Measurements from ENCODE around the gene EPHA1. TPM values are rescaled to one million over a fixed set of nuclear protein-coding genes. Genes with fewer than 3 reads are reported as not detected.

EPHA1 gene
- total RNA-seq, result not detected in 2 replicates

DNA sequence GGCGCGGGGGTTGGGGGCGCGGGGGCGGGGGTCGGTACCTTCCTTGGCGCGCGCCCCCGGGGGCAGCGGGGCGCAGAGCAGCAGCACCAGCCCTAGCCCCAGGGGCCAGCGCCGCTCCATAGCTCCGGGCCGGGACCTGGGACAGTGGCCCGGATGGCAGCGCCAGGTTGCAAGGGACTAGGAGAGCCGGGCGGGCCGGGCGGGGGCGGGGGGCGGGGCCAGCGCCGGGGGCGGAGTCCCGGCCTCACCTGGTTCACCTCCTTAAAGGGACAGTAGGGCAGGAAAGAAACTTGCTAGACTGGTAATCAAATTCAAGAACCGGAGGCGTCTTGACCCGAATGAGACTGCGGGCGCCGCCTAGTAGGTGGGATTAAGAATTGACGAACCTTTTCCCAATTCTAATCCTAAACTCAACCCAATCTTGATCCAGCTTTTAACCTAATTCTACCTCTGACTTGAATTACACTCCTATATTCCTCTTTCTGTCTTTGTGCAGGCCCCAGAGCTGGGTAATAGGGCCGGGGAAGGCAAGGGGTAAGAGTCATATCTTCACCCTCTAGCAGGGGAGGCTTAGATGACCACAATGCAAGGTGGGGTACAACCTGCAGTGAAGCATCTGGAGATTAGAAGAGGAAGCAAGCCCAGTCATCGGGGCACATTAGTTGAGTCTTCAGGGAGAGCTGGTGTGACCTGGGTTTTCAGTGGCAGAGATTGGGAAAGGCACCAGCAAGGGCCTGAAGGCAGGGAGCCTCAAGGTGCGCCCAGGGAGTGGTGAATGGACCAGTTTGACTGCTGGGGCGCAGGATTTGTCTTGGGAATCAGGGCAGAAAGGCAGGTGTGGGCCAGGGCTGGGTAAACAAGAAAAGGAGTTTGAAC is at the start of gene EPHA1:
TSS of gene EPHA1 (minus strand) at position 171 of the 876 bp plus-strand sequence. CDS start at position 120, 51 bp downstream.
- no peak for DNase-seq (ENCODE audit: extremely low read depth, low read depth, low spot score)

DNA sequence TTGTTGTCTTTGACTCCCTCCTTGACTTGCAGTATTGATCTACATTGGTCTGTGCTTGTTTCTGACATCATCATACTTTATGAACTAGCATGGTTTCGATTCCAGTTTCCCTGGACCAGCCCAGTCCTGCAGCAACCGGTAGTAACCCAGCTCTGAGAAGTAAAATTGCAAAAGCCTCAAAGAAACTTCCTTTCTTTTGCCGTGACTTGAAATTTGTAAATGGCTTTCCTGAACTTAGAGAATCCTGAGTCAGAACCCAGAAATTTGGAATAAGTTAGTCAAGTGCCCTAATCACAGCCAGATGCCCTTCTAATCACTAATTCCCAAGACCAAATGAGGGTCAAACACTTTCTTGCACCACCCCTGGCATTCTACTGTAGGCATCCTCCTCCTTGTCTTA is 49.6 kb upstream of the EPHA1 start:
- DNase-seq (ENCODE audit: extremely low read depth, low read depth, low spot score), result no peak

DNA sequence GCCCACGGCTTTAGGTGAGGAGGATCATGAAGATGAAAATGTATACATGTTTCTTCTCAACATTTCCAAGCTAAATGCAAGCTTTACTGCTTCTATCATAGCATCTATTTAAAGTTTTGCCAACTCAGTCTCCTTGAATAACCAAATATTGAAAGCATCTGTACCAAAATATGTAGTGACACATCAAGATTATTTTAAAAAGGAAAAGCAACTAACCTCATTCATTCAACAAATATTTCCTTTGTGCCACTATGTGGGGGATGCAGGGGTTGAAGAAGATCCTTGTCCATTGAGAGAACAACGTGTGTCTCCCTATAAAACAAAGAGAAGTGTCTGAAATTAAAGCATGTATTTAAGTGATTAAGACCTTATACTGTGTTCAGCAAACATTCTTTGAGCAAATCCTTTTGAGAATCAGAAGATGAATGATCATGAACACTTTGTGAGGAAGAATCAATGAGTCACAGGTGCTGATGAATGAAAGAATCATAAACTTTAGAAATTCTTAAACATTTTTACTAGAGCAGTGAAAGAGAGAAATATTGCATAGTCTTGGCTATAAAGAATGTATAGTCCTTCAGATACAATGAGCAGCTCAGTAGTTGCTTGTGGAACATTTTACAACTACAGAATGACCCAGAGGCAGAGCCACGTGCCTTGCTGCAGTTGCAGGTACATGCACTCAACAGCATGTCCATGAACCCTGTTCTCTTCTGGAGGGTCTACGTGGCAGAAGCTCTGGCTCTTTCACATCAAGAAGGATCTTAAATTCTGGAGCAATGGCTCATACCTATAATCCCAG is 48.5 kb upstream of the EPHA1 start:
- no peak for DNase-seq (ENCODE audit: extremely low read depth, low read depth, low spot score)

DNA sequence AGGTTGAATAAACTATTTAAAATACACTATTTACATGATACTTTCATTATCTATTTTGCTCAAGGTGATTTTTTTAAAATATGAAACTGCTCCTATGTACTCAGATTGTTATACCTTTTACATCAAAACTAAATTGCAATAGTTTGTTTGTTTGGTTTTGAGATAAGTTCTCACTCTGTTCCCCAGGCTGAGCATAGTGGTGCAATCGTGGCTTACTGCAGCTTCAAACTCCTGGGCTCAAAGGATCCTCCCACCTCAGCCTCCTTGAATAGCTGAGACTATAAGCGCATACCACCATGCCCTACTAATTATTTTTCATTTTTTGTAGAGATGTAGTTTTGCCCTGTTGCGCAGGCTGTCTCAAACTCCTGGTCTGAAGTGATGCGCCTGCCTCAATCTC is 47.3 kb upstream of the EPHA1 start:
- no peak for DNase-seq (ENCODE audit: extremely low read depth, low read depth, low spot score)

DNA sequence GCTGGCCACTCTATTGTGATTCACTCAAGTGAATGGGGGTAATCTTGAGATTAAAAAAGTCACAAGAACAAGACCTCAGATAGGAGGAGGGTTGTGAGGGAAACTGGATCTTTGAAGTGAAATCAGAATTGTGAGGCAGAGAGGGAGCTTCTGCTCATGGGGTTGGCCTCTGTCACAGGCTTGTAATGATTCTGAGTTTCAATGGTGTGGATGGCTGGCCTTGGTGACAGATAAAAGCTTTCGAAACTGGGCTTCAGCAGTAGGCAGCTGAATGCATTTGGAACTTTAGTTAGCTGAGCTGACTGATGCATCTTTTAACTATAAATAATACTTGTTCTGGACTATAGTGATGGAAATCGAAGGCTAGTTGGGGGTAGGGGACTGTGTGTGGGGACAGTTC is 46.8 kb upstream of the EPHA1 start:
- no peak for DNase-seq (ENCODE audit: extremely low read depth, low read depth, low spot score)

DNA sequence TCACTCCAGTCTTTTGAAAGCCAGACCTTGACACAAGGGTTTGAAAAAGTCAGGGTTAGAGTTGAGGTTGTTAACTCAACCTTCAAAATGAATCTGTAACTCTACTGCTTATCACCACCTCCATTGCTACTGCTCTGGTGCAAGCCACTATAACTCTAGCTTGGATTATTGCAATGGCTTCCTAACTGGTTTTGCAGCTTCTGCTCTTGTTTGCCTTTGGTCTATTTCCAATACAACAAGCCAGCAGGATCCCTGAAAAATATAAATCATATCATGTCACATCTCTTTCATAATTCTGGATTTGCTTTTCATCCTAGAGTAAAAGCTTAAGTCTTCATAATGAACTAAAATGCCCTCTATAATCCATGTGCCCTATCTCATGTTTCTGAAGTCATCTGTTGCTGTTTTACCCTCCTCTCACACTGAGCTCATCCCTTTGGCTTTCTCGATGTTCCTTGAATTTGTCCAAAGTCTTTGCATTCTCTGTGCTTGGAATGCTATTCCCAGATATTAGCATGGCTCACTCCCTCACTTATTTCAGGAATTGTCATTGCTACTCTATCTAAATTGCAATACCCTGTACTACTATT is 45.5 kb upstream of the EPHA1 start:
- DNase-seq (ENCODE audit: extremely low read depth, low read depth, low spot score), result no peak

DNA sequence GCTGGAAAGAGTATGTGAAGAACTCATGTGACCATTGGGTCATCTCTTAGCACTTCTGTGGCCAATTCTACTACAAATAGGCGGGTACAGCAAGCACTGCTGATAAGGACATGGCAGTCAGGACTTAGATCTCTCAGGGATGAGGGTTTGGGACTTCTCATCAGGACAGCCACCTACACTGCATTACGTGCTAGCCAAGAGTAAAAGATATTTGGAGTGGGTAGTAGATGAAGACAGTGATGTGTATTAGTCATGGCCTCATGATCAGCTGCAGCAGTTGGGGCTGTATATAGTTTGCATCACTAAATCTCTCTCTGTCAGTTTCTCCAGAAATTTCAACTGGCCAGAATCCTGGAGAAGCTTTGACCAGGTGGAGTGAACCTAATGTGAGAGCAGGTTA is 43.8 kb upstream of the EPHA1 start:
- DNase-seq (ENCODE audit: extremely low read depth, low read depth, low spot score), result no peak

DNA sequence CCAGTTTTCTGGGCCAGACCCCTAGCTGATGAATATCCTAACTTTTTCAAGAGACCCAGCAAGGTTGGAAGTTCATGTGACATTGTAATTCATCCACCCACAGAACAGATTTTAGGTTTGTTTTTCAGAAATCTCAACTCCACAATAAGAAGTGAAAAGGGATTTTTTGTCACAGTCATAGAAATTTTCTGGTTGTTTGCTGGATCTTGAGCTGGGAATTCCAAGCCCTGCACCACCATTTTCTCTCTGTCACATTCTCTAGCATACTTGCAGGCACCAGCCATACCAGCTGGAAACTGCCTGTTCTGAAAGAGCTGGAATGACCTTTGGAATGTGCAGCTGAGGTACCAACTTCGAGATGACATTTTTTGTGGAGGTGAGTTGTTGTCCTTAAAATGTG is 43.1 kb upstream of the EPHA1 start:
- DNase-seq (ENCODE audit: extremely low read depth, low read depth, low spot score), result no peak

DNA sequence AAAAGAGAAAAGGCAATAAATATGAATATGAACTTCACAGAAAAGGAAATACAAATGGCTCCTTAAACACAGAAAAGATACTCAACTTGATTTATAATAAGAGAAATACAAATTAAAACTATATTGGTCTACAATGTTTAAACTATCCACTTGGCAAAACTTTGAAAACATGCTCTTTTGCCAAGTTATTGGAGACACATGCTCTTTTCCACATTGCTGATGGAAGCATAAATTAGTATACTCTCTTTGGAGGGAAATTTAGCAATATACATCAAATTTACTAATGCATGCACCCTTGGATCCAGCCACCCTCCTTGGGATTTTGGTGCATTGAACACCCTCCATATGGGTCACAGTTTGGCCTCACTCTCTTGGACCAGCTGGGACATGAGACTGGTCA is 42.5 kb upstream of the EPHA1 start:
- no peak for DNase-seq (ENCODE audit: extremely low read depth, low read depth, low spot score)

DNA sequence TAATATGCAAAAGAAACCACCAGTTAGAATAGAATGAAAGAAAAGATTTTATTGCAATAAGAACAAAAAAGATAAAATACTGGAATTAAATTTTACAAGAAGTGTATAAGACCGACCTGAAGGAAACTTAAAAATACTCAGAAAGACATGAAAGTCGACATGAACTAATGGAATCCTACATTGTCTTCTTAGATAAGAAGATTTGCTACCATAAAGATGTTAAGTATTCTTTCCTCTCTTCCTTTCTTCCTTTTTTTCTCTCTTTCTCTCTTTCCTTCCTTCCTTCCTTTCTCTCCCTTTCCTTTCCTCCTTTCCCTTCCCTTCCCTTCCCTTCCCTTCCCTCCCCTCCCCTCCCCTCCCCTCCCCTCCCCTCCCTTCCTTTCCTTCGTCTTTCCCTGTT is 41.1 kb upstream of the EPHA1 start:
- DNase-seq (ENCODE audit: extremely low read depth, low read depth, low spot score), result no peak

DNA sequence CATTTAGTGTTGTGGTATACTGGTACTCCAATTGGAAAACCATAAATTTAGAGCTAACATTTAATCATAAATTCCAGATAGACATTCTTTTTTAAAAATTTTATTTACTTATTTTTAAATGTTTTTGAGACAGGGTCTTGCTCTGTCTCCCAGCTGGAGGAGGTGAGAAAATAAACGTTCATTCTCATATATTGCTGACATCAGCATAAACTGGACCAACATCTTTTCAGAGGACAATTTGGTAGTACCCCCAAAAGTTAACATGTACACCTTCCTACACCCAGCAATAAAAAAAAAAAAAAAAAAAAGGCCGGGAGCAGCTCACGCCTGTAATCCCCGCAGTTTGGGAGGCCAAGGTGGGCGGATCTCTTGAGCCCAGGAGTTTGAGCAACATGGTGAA is 39.8 kb upstream of the EPHA1 start:
- no peak for DNase-seq (ENCODE audit: extremely low read depth, low read depth, low spot score)

DNA sequence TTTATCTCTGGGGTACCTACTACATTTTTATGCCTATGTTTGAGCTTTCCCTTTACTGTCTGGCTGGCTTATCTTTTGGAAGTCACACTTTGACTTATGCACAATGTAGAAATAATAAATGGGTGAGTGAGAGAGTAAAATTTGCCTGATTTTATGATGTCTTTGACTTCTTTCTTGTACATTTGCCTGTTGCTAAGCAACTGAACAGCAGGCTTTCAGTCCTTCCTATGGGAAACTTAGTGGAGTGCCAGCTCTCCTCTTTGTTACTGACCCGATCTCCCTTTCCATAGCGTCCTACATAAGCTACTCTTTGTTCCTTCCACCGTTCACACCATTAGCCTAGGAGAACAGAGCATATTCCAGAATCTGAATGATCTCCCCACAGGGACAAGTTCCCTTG is 38.8 kb upstream of the EPHA1 start:
- DNase-seq (ENCODE audit: extremely low read depth, low read depth, low spot score), result no peak

DNA sequence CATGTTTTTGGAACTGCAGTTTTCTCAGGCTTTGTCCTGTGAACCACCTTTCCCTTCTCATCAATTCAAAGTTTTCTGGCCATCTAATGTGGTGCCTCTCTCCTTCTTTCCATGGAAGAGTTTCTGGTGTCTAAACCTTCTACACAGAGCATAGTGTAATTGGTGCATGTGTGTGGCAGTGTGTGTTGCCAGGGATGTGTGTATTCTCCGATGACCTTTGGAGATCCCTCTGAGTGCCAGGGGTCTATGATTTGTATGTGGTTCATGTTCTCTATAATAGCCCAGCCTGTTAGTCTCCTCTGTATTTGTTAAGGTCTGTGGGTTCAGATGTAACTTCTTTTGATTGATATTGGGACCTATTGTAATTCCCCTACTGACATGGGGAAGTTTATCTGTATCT is 36.1 kb upstream of the EPHA1 start:
- no peak for DNase-seq (ENCODE audit: extremely low read depth, low read depth, low spot score)

DNA sequence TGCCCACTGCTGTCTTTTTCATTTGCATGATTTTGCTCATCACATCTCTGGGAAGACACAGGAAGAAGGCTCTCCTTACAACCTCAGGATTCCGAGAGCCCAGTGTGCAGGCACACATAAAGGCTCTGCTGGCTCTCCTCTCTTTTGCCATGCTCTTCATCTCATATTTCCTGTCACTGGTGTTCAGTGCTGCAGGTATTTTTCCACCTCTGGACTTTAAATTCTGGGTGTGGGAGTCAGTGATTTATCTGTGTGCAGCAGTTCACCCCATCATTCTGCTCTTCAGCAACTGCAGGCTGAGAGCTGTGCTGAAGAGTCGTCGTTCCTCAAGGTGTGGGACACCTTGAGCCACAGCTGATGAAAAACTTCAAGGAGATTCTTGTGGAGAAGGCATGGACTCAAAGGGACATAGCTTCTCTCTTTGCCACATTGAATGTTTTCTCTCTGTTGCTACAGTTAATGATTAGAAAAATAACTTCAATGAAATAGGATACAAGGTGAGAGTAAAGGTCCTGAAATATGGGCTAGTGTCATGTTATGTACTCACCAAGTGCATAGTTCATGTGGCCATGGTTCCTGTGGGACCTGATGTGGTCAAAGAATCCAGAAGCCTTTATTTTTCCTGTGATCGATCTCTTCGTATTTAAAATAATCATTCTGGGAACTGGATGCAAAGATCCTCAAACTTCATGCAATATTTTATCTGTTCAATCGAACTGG is 35.6 kb upstream of the EPHA1 start:
- no peak for DNase-seq (ENCODE audit: extremely low read depth, low read depth, low spot score)

DNA sequence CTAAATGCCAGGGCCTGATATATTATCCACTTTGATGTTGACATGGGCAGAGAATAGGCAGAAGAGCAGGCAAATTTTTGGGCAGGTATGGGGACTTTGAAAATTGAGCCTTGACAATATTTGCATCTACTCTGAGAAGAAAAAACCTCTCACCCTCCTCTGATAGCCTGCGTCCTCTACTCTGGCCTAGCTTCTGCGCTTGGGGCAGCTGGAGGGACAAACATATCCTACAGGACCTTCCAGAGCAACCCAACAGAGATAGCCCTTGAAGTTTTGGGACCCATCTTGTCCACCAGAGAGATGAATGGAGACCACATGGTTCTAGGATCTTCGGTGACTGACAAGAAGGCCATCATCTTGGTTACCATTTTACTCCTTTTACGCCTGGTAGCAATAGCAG is 34.5 kb upstream of the EPHA1 start, which contains the start of gene TAS2R60:
TSS of gene TAS2R60 (plus strand) at position 301 of the 400 bp plus-strand sequence. CDS start at position 301, 0 bp downstream.
- DNase-seq (ENCODE audit: extremely low read depth, low read depth, low spot score), result no peak

DNA sequence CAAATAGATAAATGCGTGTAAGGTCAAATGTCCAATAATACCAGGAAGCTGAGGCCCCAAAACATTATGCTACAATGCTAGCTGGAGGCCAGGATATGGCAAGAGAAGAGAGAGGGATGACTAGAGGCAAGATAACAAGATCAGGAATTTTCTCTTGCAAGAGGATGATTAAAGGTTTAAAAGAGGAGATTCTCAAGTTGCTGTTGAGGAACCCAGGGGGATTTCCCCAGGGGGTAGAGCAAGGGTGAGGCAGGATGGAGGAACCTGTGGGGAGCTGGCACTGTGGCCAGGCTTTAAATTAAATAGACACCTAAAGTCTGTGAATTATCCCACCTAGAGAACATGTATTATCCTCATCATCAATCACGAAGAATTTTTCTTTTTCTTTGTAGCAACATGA is 31.2 kb upstream of the EPHA1 start:
- no peak for DNase-seq (ENCODE audit: extremely low read depth, low read depth, low spot score)

DNA sequence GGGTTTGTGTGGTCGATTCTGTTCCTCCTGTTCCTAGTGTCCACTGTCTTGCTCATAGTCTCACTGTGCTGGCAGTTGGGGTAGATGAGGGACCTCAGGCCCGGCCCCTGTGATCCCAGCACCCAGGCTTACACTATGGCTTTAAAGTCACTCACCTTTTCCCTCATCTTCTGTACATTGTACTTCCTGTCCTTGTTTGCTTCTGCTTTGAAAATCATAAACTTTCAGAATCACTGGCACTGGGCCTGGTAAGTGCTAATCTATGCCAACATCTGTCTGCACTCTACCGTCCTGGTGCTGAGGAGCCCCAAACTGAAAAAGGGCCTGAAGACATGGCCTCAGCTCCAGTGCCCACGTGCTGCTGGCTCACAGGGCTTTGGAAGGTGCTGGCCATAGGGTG is 28.9 kb upstream of the EPHA1 start:
- DNase-seq (ENCODE audit: extremely low read depth, low read depth, low spot score), result no peak

DNA sequence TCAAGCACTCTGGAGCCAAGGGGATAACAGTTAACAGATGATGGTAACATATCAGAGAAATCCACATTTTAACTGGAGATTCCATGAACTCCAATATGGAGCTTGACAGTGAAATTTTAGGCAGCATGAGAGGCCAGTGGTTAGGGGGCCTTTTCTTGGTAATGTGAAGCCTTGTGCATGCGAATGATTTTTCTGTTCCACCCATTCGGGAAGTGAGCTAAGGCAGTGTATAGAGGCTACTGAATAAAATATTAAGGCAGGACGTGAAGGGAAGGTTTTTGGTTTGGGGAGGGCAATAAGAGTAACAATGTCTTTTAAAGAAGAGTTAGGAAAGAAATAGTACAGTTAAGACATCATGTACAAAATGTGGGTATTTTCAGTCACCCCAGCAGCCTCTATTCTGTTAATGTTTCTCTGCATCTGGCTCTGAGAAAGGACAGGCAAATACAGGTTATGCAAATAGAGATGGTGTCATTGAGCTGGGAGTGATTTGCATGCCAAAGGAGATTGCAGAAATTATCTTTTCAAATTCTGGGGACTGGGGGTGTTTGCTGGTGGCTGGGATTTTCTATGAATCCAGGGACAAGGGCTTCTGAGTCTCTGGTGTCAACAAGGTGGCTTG is 27.8 kb upstream of the EPHA1 start:
- no peak for DNase-seq (ENCODE audit: extremely low read depth, low read depth, low spot score)

DNA sequence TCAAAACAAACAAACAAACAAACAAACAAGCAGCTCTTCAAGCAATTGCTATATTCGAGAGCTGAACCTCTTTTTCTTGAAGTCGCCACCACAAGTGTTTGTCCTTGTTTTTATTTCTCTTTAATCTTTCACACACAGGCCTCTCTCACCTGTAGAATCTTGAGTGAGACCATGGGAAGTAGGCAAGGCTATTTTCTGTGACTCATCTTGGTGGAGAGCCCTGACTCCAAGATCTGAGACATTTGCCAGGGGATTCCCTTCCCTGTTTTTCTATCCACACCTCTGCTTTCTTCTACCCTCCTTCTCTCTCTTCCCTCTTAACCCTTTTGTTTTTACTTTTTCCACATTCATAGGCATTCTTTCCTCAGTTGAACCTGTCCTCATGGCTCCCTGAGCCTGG is 26.6 kb upstream of the EPHA1 start:
- no peak for DNase-seq (ENCODE audit: extremely low read depth, low read depth, low spot score)

DNA sequence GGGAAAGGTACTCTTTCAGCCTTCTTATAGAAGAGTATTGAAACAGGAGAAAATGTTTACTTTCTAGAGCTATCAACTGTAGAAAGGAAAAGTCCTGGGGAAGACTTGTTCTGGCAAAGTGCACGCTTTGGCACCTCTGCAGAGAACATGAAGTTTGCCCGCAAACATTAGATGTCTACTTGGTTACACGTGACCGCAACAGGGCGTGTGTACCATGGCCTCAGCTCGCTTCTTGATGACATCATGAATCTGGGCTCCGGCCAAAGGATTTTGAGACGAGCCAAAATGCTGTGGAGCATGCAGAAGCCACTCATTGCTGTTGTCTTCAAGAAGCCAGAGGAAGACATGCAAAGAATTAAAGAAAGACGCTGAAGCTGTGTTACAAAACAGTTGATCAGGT is 26.0 kb upstream of the EPHA1 start:
- DNase-seq (ENCODE audit: extremely low read depth, low read depth, low spot score), result no peak

Data from glomerular endothelial cell (primary cell).